Transverse colon (tissue), 4 donors: ENCODE results near the gene IL15RA. TPM values are rescaled to one million over a fixed set of nuclear protein-coding genes. Genes with fewer than 3 reads are reported as not detected.
A peak's percentile ranks its signal among the peaks of the same experiment; 100 is the strongest.

Source experiments
- DNase-seq: peaks from one replicate; pipeline ENCODE4 v3.0.0-alpha.2; 2019
- H3K27ac ChIP-seq, 4 donors: fragments of 200-600 bp; sonication (generic); 2 replicates each; pipeline ENCODE4 v1.5.1; 2016 to 2018; ENCODE audit warnings: inconsistent platforms in 4 of 4
- H3K27me3 ChIP-seq: fragments of 200-600 bp; sonication (generic); 2 replicates; pipeline ENCODE4 v1.5.1; 2017; ENCODE audit warnings: inconsistent platforms
- H3K36me3 ChIP-seq, 4 donors: fragments of 200-600 bp; sonication (generic); 2 replicates each; pipeline ENCODE4 v1.5.1; 2017 to 2019; ENCODE audit warnings: inconsistent platforms in 4 of 4
- H3K4me1 ChIP-seq, 4 donors: fragments of 200-600 bp; sonication (generic); 2 replicates each; pipeline ENCODE4 v1.5.1; 2017 to 2020; ENCODE audit warnings: inconsistent platforms in 4 of 4
- H3K4me3 ChIP-seq, 4 donors: fragments of 200-600 bp; sonication (generic); 1 replicate in 1 of 4; 2 replicates in 3 of 4; pipeline versions ENCODE4 v1.5.1 to v1.6.1; 2017 to 2019; ENCODE audit warnings: inconsistent platforms in 4 of 4
- H3K9me3 ChIP-seq, 2 donors: fragments of 200-600 bp; sonication (generic); 2 replicates each; pipeline ENCODE4 v1.5.1; 2017 to 2019; ENCODE audit warnings: inconsistent platforms in 2 of 2
- CTCF ChIP-seq, 5 experiments: fragments of 200-600 bp in 3 of 5; fragments of 450-650 bp in 2 of 5; sonication (generic) in 3 of 5; IDR thresholded peaks; 1 replicate in 2 of 5; 2 replicates in 3 of 5; pipeline ENCODE4 v1.5.1; 2016 to 2017; ENCODE audit warnings: antibody characterized with exemption in 5 of 5, inconsistent platforms in 3 of 5, mild to moderate bottlenecking in 2 of 5, moderate library complexity in 1 of 5
- EP300 ChIP-seq: sonication (generic); formaldehyde crosslinking; IDR thresholded peaks from one replicate; pipeline ENCODE4 v1.6.1; 2017; ENCODE audit warnings: antibody characterized with exemption, low read depth
- POLR2A ChIP-seq: fragments of 450-650 bp; IDR thresholded peaks from one replicate; pipeline ENCODE4 v1.6.1; 2016; ENCODE audit warnings: antibody characterized with exemption, mild to moderate bottlenecking, moderate library complexity
- POLR2AphosphoS5 ChIP-seq, 3 donors: sonication (generic); formaldehyde crosslinking; IDR thresholded peaks; one replicate each; pipeline ENCODE4 v1.6.1; 2016; ENCODE audit warnings: antibody characterized with exemption in 3 of 3
- WGBS, 2 donors: methylation state at CpG; one replicate each; pipeline ENCODE4 v1.1.5; 2018; ENCODE audit warnings: low coverage in 1 of 2; 5-methylcytosine and 5-hydroxymethylcytosine counted together
- in situ Hi-C, 4 donors: fragments of 200-750 bp; cut with MboI; loops; one replicate each; pipeline versions ENCODE4 v1.15.0 to v1.15.1; 2017; ENCODE audit warnings: low sequenced_read_pairs in 3 of 4, low pct_ligation_motif_present in 1 of 4, low pct_unique_long_range_greater_than_20kb in 1 of 4
- intact Hi-C: fragments of 100-400 bp; cut with DNase I; formaldehyde crosslinking; loops from one replicate; pipeline ENCODE4 v1.15.1; 2023; ENCODE audit warnings: low total_unique reads
- total RNA-seq, 4 donors: library from RNA; depleted of rRNA; stranded (reverse); fragments of >200 nt; gene quantifications; one replicate each; pipeline ENCODE4 v1.1.0, GENCODE V29; 2016

IL15RA gene
- total RNA-seq, 4 donors from 2014 or later, result 3.7 to 58.1 (median 24.6) TPM

GRCh38 chr10:5945561-5946418 is 31.6 kb downstream of the IL15RA start:
- Histone ChIP-seq H3K36me3 (no peaks in the 10 kb centered on the region), H3K9me3 (no peaks in the 10 kb centered on the region), H3K4me1 (peaks cover 4 to 37% (median 21%) of the 10 kb centered on the region in 4 donors), H3K4me3 (peak overlapping the region in 3 of 4 donors; percentile 1 to 12 (median 11)), H3K27ac (peak overlapping the region; percentile 79 to 86 (median 84)), H3K27me3 (no peaks in the 10 kb centered on the region)
- TF ChIP-seq POLR2A (peak; percentile 20), POLR2AphosphoS5 (IDR thresholded peaks at IDR 0.05) (peak in 2 of 3 donors; percentile 50 to 54), EP300 (no peak)
- in situ Hi-C loops, result no loop called here
- peak; percentile 43 for DNase-seq
- 48 to 63% methylated on average over 2 to 21 of the region's 21 CpGs for WGBS, 2 donors
- intact Hi-C loops, result no loop called here

GRCh38 chr10:5945190-5945509 is 32.2 kb downstream of the IL15RA start:
- peak overlapping the region; percentile 79 to 86 (median 84) for H3K27ac ChIP-seq
- no peaks in the 10 kb centered on the region for H3K36me3 ChIP-seq
- in situ Hi-C loops (no loop called here), intact Hi-C loops (no loop called here)
- H3K27me3 ChIP-seq, result no peaks in the 10 kb centered on the region
- H3K4me1 ChIP-seq, result peaks cover 4 to 33% (median 18%) of the 10 kb centered on the region in 4 donors
- WGBS, 2 donors, result 87% methylated on average over 9 of the region's 9 CpGs; no CpG with 5 or more reads in 1 of the 2 donors
- TF ChIP-seq CTCF (IDR thresholded peaks at IDR 0.05) (no peak), EP300 (no peak), POLR2A (no peak), POLR2AphosphoS5 (IDR thresholded peaks at IDR 0.05) (no peak)
- H3K9me3 ChIP-seq, result no peaks in the 10 kb centered on the region
- no peak for DNase-seq
- peak overlapping the region in 3 of 4 donors; percentile 1 to 12 (median 11) for H3K4me3 ChIP-seq

- TF ChIP-seq POLR2AphosphoS5 (IDR thresholded peaks at IDR 0.05) (peak; percentile 67 to 81 (median 78)), EP300 (peak; percentile 29), POLR2A (no peak)
- Histone ChIP-seq H3K36me3 (no peaks in the 10 kb centered on the region), H3K27ac (peak overlapping the region; percentile 79 to 86 (median 84)), H3K27me3 (no peaks in the 10 kb centered on the region), H3K4me1 (peaks cover 4 to 33% (median 18%) of the 10 kb centered on the region in 4 donors), H3K4me3 (no peak overlapping the region), H3K9me3 (no peaks in the 10 kb centered on the region)
- in situ Hi-C loops (no loop called here), intact Hi-C loops (no loop called here)
- 16 to 38% methylated on average over 4 to 7 of the region's 7 CpGs for WGBS, 2 donors
- peak; percentile 78 for DNase-seq
These were observed 32.8 kb downstream of the IL15RA start for GRCh38 chr10:5944389-5945189.

GRCh38 chr10:5943536-5943935 is 33.8 kb downstream of the IL15RA start:
- in situ Hi-C loops, result no loop called here
- intact Hi-C loops, result no loop called here
- H3K4me3 ChIP-seq, result no peak overlapping the region
- 65 to 71% methylated on average over 4 to 15 of the region's 15 CpGs for WGBS, 2 donors
- TF ChIP-seq EP300 (no peak), POLR2A (no peak), CTCF (IDR thresholded peaks at IDR 0.05) (no peak), POLR2AphosphoS5 (IDR thresholded peaks at IDR 0.05) (peak in 1 of 3 donors; percentile 31)
- H3K4me1 ChIP-seq, result peaks cover 4 to 30% (median 18%) of the 10 kb centered on the region in 4 donors
- H3K27ac ChIP-seq, result peak overlapping the region; percentile 79 to 86 (median 84)
- DNase-seq, result no peak
- no peaks in the 10 kb centered on the region for H3K27me3 ChIP-seq
- no peaks in the 10 kb centered on the region for H3K9me3 ChIP-seq
- no peaks in the 10 kb centered on the region for H3K36me3 ChIP-seq

GRCh38 chr10:5942474-5942873 is 34.9 kb downstream of the IL15RA start:
- TF ChIP-seq POLR2A, result no peak
- TF ChIP-seq POLR2AphosphoS5 (IDR thresholded peaks at IDR 0.05), result no peak
- TF ChIP-seq CTCF (IDR thresholded peaks at IDR 0.05), result no peak
- no peak for TF ChIP-seq EP300
- in situ Hi-C loops, result no loop called here
- 65 to 84% methylated on average over 4 to 16 of the region's 16 CpGs for WGBS, 2 donors

More at GRCh38 chr10:5942474-5942873, 34.9 kb downstream of the IL15RA start:
- peaks cover 4 to 30% (median 18%) of the 10 kb centered on the region in 4 donors for H3K4me1 ChIP-seq
- H3K36me3 ChIP-seq, result peaks cover 0 to 6% (median 1%) of the 10 kb centered on the region in 4 donors
- no peak for DNase-seq
- peak overlapping the region; percentile 39 to 84 (median 52) for H3K27ac ChIP-seq
- H3K4me3 ChIP-seq, result no peak overlapping the region
- no peaks in the 10 kb centered on the region for H3K27me3 ChIP-seq
- H3K9me3 ChIP-seq, result no peaks in the 10 kb centered on the region
- intact Hi-C loops, result no loop called here
